GM19023 (cell line): ENCODE data around the gene MRPS24.
A peak's percentile ranks its signal among the peaks of the same experiment; 100 is the strongest.
"Not testable (repeated sequence)": the region's sequence is repeated elsewhere in the genome, so short reads cannot be mapped to it uniquely, and the experiment has no call there.

Experiments used
- ATAC-seq: cut with Tn5 transposase; IDR thresholded peaks from one replicate; pipeline ENCODE4 v1.9.1; 2021; ENCODE audit warnings: mild to moderate bottlenecking, moderate library complexity; ENCODE audit not compliant: unreplicated experiment

The MRPS24 gene

DNA sequence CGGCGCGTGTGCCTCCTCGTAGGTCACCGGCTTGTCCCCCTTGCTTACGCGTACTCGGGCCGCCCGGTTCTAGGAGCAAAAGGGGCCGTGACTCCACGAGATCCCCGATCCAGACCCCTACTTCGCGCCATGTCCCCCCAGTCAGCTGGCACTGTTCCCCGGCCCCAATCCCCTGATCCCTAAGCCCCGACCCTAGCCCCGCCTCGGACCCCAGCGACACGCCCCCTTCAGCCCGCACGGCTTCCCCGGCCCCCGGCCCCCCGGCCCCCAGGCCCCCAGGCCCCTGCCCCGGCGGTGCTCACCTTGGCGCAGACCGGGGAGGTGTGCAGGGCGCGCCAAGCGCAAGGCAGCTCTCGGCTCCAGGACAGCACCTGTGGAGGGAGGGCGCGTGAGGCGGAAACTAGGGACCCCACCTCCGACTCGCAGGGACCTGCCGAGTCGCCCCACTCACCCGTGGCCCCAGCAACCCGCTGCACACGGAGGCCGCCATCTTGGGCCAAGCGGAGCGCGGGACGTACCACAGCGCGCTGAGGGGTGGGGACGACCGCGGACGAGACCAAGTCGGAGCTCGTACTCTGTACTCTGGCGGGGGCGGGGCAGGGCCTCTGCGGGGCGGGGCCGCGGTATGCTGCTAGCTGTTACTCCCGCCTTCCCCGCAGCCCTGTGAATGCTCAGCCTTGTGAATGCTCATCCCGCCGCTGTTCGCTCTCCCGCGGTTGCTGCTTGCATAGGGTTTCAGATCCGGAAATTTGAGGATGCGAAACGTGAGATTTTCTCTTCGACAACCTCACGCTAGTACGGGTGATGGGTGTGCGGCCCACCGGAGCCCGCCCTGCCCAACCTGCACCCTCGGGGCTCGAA, at the start of gene MRPS24:
TSS of gene MRPS24 (minus strand) at position 512 of the 861 bp plus-strand sequence. CDS start at position 490, 22 bp downstream.
- peak; percentile 91 for ATAC-seq

DNA sequence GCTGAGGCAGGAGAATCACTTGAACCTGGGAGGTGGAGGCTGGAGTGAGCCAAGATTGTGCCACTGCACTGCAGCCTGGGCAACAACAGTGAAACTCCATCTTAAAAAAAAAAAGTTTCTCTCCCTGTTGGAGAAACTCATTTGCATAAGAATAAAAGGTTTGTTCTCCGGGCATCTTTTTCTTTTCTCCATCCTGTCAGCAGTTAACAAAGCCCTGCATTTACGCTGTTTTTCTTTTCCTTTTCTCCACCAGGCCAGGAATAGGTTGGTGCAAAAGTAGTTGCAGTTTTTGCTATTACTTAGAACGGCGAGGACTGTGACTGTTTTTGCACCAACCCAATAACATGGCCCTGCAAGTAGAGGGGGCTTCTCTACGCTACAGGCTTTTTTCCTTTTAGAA, 46.6 kb upstream of the MRPS24 start:
- no peak for ATAC-seq

DNA sequence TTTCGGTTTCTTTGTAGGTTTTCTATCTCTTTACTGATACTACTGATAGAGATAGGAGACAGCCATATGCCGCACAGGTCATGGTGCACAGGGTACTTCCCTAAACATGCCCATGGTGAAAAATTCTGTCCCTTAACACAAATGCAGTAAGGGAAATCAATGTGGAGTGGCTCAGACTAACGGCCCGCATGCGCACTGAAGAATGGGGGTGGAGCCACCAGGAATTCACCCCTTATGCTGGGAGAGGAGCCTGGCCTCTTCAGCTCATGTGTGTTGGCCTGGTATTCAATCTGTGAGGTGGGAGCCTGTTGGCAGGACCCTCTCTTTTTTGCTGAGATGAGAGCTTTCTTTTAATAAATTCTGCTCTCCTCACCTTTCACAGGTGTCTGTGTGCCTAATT, 45.5 kb upstream of the MRPS24 start:
- ATAC-seq, result no peak

GRCh38 chr7:43906331-43907010, 37.2 kb upstream of the MRPS24 start, which contains the start of gene URGCP:
Gene URGCP, minus strand, starts transcription at chr7:43906596. Its CDS starts 21 bp downstream, at chr7:43906575.
- ATAC-seq, result peak; percentile 91

- peak; percentile 29 for ATAC-seq
These were observed 36.6 kb upstream of the MRPS24 start for GRCh38 chr7:43905956-43906330.

DNA sequence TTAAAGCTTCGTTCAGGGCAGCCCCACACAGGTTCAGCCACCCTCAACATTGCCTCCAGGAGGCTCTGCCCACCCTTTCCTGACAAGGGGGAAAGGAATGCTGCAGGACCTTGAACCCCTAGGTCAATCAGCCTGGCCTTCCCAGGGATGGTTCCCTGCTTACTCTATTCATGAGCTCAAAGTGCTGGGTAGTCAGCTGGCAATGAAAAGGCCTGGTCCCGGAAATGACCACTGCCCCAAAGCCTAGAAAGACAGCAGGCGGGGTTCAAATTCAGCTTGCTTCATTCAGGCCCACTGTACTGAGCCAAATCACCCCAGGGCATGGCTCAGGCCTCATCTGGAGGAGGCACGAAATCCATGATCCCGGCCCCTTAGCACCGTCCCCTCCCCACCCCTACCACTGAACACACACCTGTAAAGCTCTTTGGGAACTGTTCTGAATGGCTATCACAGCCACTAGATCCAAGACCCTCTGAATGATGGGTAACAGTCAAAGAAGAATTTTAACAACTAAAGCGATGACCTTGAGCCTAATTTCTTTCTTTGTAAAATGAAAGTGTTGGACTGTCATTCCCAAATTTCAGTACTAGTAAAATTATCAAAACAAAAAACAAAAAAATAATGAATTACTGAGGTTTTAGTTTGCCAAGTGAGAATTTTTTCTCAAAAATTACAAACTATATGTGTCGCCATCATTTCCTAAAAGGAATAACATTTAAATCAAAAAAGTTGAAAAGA, 36.1 kb upstream of the MRPS24 start:
- ATAC-seq, result no peak

- ATAC-seq, result no peak
These were observed 35.4 kb upstream of the MRPS24 start for GRCh38 chr7:43904533-43905208.

GRCh38 chr7:43902542-43903054, 33.3 kb upstream of the MRPS24 start:
- ATAC-seq, result no peak

DNA sequence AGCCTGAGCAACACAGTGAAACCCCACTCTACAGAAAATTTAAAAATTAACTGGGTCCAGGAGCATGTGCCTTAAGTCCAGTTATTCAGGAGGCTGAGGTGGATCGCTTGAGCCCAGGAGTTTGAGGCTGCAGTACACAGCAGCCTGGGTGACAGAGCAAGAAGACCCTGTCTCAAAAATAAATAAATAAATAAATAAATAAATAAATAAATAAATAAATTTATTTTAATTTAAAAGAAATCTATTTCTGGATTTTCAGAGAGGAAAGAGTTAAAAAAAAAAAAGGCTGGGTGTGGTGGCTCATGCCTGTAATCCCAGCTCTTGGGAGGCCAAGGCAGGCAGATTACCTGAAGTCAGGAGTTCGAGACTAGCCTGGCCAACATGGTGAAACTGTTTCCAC, 29.3 kb upstream of the MRPS24 start:
- ATAC-seq, result not testable (repeated sequence)

DNA sequence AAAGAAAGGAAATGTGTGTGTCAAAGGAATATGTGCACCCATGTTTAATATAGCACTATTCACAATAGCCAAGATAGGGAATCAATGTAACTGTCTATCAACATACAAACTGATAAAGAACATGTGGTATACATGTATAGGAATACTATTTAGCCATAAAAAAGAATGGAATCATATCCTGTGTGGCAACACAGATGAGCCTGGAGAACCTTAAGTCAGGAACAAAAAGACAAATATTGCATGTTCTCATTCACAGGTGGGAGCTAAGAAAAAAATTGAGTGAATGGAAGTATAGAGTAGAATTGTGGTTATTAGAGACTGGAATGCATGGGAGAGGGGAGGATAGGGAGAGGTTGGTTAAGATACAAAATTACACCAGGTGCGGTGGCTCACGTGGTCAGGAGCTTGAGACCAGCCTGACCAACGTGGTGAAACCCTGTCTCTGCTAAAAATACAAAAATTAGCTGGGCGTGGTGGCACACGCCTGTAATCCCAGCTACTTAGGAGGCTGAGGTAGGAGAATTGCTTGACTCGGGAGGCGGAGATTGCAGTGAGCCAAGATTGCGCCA, 26.6 kb upstream of the MRPS24 start:
- no peak for ATAC-seq

DNA sequence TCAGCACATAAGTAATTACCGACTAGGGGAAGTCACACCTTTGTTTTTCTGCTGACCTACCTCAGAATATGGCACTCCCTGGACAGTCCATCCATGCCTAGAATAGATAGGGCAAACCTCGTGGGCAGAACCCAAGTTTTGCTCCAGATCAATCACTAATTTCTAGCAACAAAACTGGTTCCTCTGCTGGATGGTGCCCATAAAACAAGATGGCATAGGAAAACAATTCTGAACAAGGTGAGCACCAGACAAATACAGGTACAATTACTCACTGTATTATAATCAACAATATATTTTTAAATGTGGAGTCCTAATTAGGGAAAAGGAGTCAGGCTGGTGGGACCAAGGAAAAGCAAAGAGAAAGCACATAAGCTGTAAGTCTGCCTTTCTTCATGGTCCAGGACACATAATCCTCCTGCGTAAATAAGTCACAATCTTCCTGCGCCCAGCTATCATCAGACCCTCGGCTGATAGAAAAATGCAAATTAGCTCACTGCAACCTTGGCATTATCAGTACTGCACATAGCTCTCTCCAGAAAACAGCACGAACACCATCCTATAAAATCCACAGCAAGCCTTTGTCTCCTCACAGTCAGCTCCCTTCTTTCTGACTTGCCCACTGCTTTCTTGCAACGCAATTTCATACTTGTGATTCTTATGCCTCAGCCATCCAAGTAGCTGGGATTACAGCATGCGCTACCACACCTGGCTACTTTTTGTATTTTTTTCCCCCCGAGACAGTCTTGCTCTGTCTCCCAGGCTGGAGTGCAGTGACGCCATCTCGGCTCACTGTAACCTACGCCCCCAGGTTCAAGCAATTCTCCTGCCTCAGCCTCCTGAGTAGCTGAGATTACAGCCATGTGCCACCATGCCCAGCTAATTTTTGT, 22.0 kb upstream of the MRPS24 start:
- no peak for ATAC-seq

- no peak for ATAC-seq
These were observed 21.2 kb upstream of the MRPS24 start for GRCh38 chr7:43890468-43890867.

DNA sequence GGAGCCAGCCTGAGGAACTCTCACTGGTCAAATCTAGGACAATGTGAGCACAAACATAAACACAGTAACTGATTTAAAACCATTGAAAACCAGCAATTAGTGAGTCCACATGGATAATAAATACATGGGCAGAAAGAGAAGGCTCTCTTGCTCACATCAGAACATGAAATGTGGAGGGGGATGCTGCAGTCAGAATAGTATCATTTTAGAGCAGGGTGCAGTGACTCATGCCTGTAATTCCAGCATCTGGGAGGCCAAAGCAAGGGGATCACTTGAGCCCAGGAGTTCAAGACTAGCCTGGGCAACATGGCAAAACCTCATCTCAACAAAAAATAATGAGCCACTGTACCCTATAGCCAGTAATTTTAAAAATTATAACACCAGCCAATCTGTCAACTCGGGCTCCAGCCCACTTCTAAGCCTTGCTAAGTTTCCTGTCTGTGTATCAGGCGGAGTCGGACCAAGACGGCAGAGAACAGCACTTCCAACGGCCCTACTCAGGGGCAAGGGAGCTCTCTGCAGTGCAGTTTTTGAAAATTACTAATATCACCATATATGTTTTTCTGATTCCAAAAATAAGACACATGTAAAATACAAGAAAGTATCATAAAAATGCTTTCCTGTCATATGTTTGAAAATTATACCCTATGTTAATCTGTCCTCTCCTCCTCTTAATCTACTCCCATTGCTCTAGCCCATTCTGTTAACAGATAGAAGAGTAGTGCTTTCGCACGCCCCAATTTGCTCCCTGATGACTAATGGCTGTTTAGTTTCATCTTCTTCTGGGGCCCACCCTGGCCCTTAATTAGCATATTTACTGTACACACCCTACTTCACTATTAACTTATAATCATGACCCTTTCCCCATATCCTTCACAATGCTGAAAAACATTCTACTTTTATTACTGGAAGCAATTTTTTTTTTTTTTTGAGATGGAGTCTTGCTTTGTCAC, 20.0 kb upstream of the MRPS24 start:
- ATAC-seq, result no peak

DNA sequence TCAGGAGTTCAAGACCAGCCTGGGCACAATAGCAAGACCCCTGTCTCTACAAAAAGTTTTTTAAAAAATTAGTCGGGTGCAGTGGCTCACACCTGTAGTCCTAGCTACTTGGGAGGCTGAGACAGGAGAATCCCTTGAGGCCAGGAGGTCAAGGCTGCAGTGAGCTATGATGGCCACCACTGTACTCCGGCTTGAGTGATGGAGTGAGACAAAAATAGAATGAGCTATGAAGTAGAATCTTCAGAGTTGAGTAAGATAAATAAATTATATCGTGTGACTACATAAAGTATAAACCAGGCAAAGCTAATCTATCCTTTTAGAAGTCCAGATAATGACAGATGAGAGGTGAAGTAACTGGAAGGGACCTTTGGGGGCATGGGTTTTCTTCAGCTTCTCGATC, 15.3 kb upstream of the MRPS24 start:
- ATAC-seq, result no peak

DNA sequence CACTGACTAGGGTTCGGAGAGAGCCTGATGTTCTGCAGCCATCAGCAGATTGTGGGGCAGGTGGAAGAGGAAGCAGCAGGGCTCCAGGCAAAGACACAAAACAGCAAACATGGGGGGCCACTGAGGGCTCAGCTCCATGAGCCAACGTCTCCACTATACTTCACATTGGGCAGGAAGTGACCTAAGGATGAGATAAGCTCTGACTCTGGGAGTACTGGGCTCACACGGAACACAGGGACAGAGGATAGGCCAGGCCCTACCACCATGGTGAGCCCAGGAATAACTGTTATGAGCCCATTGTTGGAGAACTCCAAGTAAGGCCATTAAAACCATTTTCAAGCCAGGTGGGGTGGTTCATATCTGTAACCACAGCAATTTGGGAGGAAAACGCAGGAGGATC, 14.9 kb upstream of the MRPS24 start:
- no peak for ATAC-seq

- ATAC-seq, result no peak
These were observed 11.3 kb upstream of the MRPS24 start for GRCh38 chr7:43880596-43880995.

- no peak for ATAC-seq
These were observed 10.2 kb upstream of the MRPS24 start for GRCh38 chr7:43879477-43879876.

GRCh38 chr7:43878867-43879266, 9.6 kb upstream of the MRPS24 start:
- no peak for ATAC-seq
